GM18499 (cell line): Measurements from ENCODE around the gene UVSSA.
"Not testable (repeated sequence)": the region's sequence is repeated elsewhere in the genome, so short reads cannot be mapped to it uniquely, and the experiment has no call there.

Source experiments
- ATAC-seq: cut with Tn5 transposase; IDR thresholded peaks from one replicate; pipeline ENCODE4 v1.9.1; 2021; ENCODE audit warnings: moderate number of reproducible peaks; ENCODE audit not compliant: insufficient read depth, unreplicated experiment

Gene UVSSA

DNA sequence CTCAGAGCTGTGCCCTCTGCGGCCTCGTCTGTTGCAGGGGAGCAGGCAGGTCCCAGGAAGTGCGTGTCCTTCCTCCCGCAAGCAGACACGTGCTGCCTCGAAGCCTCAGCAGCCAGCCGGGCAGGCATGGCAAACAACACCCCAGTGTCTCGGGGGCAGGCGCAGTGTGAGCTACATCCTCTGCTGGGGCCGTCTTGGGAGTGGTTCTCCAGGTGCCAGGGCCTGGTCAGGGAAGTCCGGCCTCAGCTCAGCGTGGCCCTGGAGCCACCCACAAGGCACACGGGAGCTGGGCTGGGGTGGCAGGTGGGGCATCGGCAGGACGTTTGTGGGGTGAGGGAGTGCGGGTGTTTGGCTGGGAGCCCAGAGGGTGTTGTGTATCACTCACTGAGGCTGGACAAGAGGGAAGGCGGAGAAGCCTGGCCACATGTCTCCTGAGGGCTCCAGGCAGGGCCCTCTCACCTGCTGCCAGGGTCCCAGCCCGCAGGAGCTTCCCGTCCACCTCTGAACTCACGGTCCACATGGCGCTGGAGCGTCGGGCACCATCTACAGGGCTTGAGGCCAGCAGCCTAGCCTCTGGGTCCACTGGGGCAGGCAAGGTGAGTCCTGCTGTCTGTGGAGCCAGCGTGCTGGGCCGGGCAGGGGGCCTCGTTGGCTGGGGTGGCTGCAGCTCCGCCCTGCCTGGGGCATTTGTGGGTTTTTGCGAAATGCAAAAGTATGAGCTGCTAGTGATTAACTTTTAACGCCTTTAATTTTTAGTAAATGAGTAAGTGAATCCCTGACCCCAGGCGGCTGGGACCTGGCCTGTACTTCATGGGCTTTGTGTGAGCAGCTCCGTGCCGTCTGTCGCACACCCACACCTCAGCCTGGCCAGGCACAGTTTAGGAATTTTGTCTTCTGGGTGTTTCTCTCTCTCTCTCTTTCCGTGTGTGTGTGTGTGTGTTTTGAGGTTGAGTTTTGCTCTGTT is 17.3 kb upstream of the UVSSA start:
- no peak for ATAC-seq

GRCh38 chr4:1330761-1331590 is 16.0 kb upstream of the UVSSA start:
- ATAC-seq: no peak

- ATAC-seq: no peak
Observed at GRCh38 chr4:1331591-1332353, 15.2 kb upstream of the UVSSA start.

DNA sequence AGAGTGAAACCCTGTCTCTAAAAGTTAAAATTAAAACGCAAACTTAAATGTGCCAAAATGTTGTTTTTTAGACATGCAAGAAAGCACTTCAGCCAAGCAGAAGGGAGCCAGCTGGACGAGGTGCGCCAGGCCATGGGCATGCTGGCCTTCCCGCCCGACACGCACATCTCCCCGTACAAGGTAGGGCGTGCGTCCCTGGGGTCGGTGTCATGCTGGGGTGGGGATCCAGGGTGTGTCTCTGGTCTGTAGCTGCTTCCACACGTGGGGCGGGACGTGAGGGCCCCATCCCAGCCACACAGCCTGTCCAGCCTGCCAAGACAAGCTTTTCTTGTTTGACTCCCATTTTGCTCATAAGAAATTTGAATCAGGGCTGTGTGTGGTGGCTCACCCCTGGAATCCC is 14.3 kb upstream of the UVSSA start:
- ATAC-seq: no peak

DNA sequence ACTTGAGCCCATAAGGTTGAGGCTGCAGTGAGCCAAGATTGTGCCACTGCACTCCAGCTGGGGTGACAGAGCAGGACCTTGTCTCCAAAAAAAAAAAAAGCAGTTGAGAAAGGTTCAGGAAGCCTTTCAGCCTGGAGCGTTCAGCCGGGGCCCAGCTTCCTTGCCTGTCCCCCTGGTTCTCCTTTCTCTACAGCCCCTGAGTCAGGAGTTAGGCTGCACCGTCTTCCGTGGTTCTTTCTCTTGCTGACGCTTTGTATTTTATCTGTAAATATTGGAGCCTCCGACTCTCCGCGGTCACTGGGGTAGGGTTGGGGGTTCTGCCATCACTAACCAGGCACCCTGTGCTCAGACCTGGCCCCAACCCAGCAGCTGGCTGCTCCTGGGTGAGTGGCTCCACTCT is 13.8 kb upstream of the UVSSA start:
- ATAC-seq: no peak

DNA sequence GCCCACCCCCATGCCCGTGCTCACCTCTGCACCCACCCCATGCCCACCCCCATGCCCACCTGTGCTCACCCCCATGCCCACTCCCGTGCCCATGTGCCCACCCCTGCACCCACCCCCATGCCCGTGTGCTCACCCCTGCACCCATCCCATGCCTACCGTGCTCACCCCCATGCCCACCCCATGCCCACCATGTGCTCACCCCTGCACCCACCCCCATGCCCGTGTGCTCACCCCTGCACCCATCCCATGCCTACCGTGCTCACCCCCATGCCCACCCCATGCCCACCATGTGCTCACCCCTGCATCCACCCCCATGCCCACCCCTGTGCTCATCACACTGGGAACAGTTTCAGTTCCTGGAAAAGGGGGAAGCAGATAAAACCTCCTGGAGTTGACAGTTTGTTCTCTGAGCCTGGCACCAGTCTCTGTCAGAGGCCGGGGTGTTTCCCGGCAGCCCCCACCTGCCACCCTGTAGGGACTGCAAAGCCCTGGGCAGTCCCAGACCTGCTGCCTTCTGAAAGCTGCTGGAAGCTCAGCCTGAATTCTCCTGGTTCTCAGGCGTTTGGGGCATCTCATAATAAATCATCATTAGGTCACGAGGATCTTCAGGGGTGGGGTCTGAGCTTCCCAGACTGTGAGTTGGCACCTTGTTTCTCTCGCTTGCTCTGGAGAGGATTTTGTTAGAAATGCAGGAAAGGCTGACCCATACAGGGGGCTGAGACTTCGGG is 13.0 kb upstream of the UVSSA start:
- not testable (repeated sequence) for ATAC-seq

- ATAC-seq: no peak
Observed at GRCh38 chr4:1334579-1334895, 12.5 kb upstream of the UVSSA start.

DNA sequence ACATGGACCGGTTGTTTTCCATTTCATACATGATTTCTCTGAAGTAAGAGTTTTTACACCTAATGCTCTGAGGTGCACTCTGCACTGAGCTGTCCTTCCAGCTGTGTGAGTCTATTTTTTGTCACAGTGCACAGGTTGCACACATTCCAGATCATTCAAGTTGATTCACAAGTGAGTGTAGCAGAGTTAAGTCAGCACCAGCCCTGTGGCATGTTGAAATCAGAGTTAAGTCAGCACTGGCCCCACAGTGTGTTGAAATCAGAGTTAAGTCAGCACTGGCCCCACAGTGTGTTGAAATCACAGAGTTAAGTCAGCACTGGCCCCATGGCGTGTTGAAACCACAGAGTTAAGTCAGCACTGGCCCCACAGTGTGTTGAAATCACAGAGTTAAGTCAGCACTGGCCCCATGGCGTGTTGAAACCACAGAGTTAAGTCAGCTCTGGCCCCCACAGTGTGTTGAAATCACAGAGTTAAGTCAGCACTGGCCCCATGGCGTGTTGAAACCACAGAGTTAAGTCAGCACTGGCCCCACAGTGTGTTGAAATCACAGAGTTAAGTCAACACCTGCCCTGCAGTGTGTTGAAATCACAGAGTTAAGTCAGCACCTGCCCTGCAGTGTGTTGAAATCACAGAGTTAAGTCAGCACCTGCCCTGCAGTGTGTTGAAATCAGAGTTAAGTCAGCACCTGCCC is 11.7 kb upstream of the UVSSA start:
- not testable (repeated sequence) for ATAC-seq

DNA sequence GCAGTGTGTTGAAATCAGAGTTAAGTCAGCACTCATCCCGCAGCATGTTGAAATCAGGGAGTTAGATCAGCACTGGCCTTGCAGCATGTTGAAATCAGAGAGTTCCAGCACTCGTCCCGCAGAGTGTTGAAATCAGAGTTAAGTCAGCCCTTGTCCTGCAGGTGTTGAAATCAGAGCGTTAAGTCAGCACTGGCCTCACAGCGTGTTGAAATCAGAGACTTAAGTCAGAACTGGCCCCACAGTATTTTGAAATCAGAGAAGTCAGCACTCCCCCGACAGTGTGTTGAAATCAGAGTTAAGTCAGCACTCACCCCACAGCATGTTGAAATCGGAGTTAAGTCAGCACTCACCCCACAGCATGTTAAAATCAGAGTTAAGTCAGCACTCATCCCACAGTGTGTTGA is 10.9 kb upstream of the UVSSA start:
- no peak for ATAC-seq

- no peak for ATAC-seq
Observed at GRCh38 chr4:1337376-1337831, 9.6 kb upstream of the UVSSA start.

DNA sequence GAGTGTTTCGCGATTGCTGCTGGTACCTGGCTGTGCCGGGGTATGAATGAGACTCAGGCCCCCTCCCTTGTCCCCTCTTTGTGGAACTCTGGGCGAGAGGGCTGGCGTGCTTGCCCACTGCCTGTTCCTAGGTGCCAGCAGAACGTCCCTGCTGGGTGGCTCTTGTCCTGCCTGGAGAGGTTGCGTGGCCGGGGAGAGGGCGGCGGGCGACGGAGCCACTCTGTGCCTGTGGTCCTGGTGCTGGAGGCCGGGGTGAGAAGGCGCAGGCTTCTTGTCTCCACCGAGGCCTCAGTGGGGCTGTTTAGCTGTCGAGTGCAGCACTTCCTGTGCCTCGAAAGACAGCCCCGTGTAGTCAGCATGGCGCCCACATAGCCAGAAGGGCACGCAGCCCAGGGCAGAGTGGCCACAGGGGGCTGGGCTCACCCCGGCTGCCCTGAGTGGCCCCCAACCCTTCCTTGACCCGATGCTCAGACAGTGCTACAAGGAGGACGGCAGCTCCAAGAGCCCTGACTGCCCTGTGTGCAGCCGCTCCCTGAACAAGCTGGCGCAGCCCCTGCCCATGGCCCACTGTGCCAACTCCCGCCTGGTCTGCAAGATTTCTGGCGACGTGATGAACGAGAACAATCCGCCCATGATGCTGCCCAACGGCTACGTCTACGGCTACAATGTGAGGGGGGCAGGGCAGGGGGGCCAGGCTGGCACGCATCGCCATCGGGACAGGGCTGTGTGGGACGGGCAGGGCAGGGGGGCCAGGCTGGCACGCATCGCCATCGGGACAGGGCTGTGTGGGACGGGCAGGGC is 8.9 kb upstream of the UVSSA start:
- no peak for ATAC-seq

DNA sequence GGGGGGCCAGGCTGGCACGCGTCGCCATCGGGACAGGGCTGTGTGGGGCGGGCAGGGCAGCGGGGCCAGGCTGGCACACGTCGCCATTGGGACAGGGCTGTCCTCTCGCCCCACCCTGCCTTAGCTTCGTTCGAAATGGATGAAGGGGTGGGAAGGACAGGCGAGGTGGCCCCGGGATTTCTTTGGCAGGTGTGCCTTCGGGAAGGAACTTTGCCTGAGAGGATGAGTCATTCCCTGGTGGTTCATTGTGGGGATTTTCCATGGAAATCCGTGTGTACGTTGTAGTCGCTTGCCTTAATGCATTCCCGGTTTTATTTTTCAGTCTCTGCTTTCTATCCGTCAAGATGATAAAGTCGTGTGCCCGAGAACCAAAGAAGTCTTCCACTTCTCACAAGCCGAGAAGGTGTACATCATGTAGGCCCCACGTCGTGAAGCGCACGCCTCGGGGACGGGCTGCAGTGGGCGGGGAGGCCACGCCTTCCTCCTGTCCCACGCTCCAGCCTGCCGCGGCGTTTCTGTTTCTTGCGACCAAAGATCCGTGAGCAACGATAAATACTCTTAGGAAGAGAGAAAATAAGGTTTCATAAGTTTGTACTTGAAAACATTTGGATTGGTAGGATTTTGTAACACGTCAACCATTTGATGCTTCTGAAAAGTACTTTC is 8.1 kb upstream of the UVSSA start:
- ATAC-seq: no peak

DNA sequence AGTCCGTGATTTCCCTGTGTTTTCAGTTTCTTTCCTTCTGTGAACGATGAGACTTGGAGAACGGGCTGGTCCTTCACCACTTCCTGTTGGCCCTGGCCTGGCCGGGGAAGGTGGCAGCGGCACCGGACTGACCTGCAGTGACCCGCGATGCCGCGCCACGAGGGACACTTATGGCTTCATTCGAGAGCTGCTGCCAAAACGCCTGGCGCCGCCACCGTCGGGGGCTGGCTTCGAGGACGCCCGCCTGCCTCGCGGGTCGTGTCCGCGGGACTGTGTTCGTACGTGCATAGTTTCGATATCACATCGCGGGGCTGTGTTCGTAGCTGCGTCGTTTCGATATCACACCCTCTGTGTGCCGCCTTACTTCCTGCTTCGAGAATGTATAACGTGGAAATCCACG is 7.5 kb upstream of the UVSSA start:
- no peak for ATAC-seq

DNA sequence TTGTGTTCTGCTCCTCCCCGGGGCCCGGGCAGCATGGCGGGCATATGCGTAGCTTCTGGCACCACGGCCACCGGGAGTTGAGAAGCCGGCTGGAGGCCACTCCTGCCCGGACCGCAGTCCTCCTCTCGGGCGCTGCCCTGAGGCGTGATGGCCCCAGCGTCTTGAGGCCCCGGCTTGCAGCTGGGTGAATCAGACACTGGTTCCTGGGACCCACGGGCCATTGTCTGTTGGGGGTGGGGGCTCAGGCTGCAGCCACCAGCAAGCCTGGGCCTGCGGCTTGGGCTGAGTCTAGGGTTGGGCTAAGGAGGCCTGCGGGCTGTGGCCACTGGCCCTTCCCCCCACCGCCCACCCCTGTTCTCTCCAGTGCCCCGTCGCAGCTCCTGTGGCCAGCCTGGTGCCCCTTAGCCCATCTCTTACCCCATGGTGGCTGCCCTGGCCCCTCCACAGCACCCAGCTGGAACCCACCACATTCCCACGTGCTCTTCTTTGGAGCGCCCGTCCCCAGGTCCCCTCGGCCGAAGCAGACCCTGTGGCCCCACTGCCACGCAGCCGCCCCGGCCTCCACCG is 6.7 kb upstream of the UVSSA start:
- no peak for ATAC-seq

GRCh38 chr4:1340861-1341260 is 6.1 kb upstream of the UVSSA start:
- ATAC-seq: no peak

DNA sequence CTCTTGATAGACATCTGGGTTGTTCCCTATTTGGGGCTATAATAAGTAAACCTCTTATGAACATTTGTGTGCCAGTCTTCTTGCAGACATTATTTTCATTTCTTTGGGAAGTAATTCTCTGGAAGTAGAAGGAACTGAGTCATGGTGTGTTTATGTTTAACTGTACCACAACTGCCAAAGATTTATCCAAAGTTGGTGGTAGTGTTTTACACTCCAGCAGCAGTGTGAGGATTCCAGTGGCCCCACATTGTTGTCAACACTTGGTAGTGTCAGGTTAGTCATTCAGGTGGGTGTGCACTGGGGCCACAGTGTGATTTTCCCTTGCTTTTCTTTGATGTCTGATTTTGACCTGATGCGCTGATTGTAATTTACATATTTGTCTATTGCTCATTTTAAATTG is 5.0 kb upstream of the UVSSA start:
- ATAC-seq: no peak

- no peak for ATAC-seq
Observed at GRCh38 chr4:1344696-1345095, 2.3 kb upstream of the UVSSA start.
